IMR-90 (cell line): Measurements from ENCODE around the gene SLC16A1. TPM values are rescaled to one million over a fixed set of nuclear protein-coding genes. Genes with fewer than 3 reads are reported as not detected.

Experiments used
- ATAC-seq: fragments of 200-7000 bp; cut with Tn5 transposase; 2 replicates; pipeline ENCODE4 v1.9.1; 2020; ENCODE audit warnings: low read depth, mild to moderate bottlenecking, moderate library complexity
- BruUV-seq: library from RNA; stranded (reverse); fragments of 400-500 nt; replicated peaks from 2 replicates; lab custom pipeline; 2021; lab: Mats Ljungman, UMichigan
- CTCF ChIA-PET: fragments of 300-600 bp; formaldehyde crosslinking; extraction: SDS; loops from one replicate; lab custom pipeline; 2021; ENCODE audit warnings: antibody characterized with exemption; lab: Yijun Ruan, JAX
- POLR2A ChIA-PET: fragments of 300-600 bp; sonication (Branson Sonifier 250); formaldehyde crosslinking; loops from one replicate; lab custom pipeline; 2022; ENCODE audit warnings: antibody characterized with exemption; ENCODE audit not compliant: unreplicated experiment; lab: Charles Lee
- DNase-seq: peaks from one replicate; pipeline ENCODE4 v3.0.0; 2013
- H2AFZ ChIP-seq: replicated peaks from 2 replicates; pipeline ENCODE3; 2013; ENCODE audit warnings: low read length, mild to moderate bottlenecking; ENCODE audit not compliant: poor library complexity
- H2AK5ac ChIP-seq: 2 replicates; pipeline ENCODE4 v1.6.1; 2013; ENCODE audit warnings: low read depth, low read length, inconsistent platforms
- H2AK9ac ChIP-seq: replicated peaks from 2 replicates; pipeline ENCODE3; 2013; ENCODE audit warnings: mild to moderate bottlenecking, low read depth, low read length, moderate library complexity; ENCODE audit not compliant: poor library complexity
- H2BK120ac ChIP-seq: 2 replicates; pipeline ENCODE4 v1.6.1; 2013; ENCODE audit warnings: low read depth, low read length, inconsistent platforms
- H2BK15ac ChIP-seq: 3 replicates; pipeline ENCODE4 v1.6.1; 2013; ENCODE audit warnings: low read depth, low read length, inconsistent platforms
- H2BK20ac ChIP-seq: 2 replicates; pipeline ENCODE4 v1.6.1; 2013; ENCODE audit warnings: low read depth, mild to moderate bottlenecking, inconsistent platforms, low read length, moderate library complexity
- H2BK5ac ChIP-seq: 2 replicates; pipeline ENCODE4 v1.6.1; 2013; ENCODE audit warnings: mild to moderate bottlenecking, low read depth, low read length, inconsistent platforms; ENCODE audit not compliant: poor library complexity, severe bottlenecking
- H3K14ac ChIP-seq: replicated peaks from 2 replicates; pipeline ENCODE4 v1.6.1; 2013; ENCODE audit warnings: low read depth, low read length, inconsistent platforms
- H3K18ac ChIP-seq: 2 replicates; pipeline ENCODE4 v1.6.1; 2013; ENCODE audit warnings: low read depth, low read length, control low read depth
- H3K23ac ChIP-seq: 2 replicates; pipeline ENCODE4 v1.6.1; 2013; ENCODE audit warnings: low read depth, low read length, inconsistent platforms
- H3K27ac ChIP-seq: 2 replicates; pipeline ENCODE4 v1.5.1; 2013; ENCODE audit warnings: mild to moderate bottlenecking, control low read depth, low read length; ENCODE audit not compliant: insufficient read depth
- H3K27me3 ChIP-seq: 2 replicates; pipeline ENCODE4 v1.6.1; 2013; ENCODE audit warnings: low read length; ENCODE audit not compliant: control insufficient read depth, insufficient read depth
- H3K36me3 ChIP-seq: 2 replicates; pipeline ENCODE4 v1.6.1; 2013; ENCODE audit warnings: low read length, mixed read lengths; ENCODE audit not compliant: control insufficient read depth, insufficient read depth
- H3K4ac ChIP-seq: 2 replicates; pipeline ENCODE4 v1.6.1; 2013; ENCODE audit warnings: low read depth, low read length, inconsistent platforms
- H3K4me1 ChIP-seq: 2 replicates; pipeline ENCODE4 v1.6.1; 2013; ENCODE audit warnings: low read length, mixed read lengths; ENCODE audit not compliant: control insufficient read depth, insufficient read depth
- H3K4me2 ChIP-seq: 2 replicates; pipeline ENCODE4 v1.6.1; 2013; ENCODE audit warnings: low read depth, mild to moderate bottlenecking, control low read depth, low read length, moderate library complexity
- H3K4me3 ChIP-seq: 2 replicates; pipeline ENCODE4 v1.5.1; 2013; ENCODE audit warnings: low read depth, mild to moderate bottlenecking, control low read depth, low read length, moderate library complexity; ENCODE audit not compliant: insufficient read depth
- H3K56ac ChIP-seq: 2 replicates; pipeline ENCODE4 v1.6.1; 2013; ENCODE audit warnings: low read length, inconsistent platforms; ENCODE audit not compliant: insufficient read depth; ENCODE audit errors: extremely low read depth
- H3K79me1 ChIP-seq, 2 experiments: 2 replicates each; pipeline ENCODE4 v1.6.1; 2013; ENCODE audit warnings: low read length in 2 of 2, inconsistent platforms in 1 of 2, low read depth in 1 of 2
- H3K9ac ChIP-seq: 2 replicates; pipeline ENCODE4 v1.6.1; 2013; ENCODE audit warnings: low read depth, low read length, control low read depth
- H3K9me1 ChIP-seq: 2 replicates; pipeline ENCODE4 v1.6.1; 2013; ENCODE audit warnings: low read length, inconsistent platforms; ENCODE audit not compliant: insufficient read depth
- H3K9me3 ChIP-seq: 2 replicates; pipeline ENCODE4 v1.6.1; 2013; ENCODE audit warnings: low read length; ENCODE audit not compliant: control insufficient read depth, insufficient read depth
- H4K20me1 ChIP-seq: 2 replicates; pipeline ENCODE4 v1.6.1; 2013; ENCODE audit warnings: low read length, inconsistent platforms; ENCODE audit not compliant: insufficient read depth
- H4K5ac ChIP-seq: 2 replicates; pipeline ENCODE4 v1.6.1; 2013; ENCODE audit warnings: mild to moderate bottlenecking, low read depth, low read length, control low read depth
- H4K8ac ChIP-seq, 2 experiments: 2 replicates each; pipeline ENCODE4 v1.6.1; 2013; ENCODE audit warnings: low read depth in 2 of 2, low read length in 2 of 2, control low read depth in 1 of 2, inconsistent platforms in 1 of 2
- H4K91ac ChIP-seq: 2 replicates; pipeline ENCODE4 v1.6.1; 2013; ENCODE audit warnings: low read depth, low read length, inconsistent platforms; ENCODE audit not compliant: insufficient read depth
- MXI1 ChIP-seq: IDR thresholded peaks from 2 replicates; pipeline ENCODE4 v1.6.1; 2012; ENCODE audit warnings: low read depth, mild to moderate bottlenecking, low read length, moderate library complexity, borderline replicate concordance
- RFX5 ChIP-seq: IDR thresholded peaks from 2 replicates; pipeline ENCODE4 v1.8.0; 2012; ENCODE audit warnings: low read depth, mild to moderate bottlenecking, low read length, moderate library complexity
- SMC3 ChIP-seq: fragments of 150-350 bp; IDR thresholded peaks from 2 replicates; pipeline ENCODE4 v1.6.1; 2016; ENCODE audit warnings: low read depth, mild to moderate bottlenecking, antibody characterized with exemption, low read length, moderate library complexity
- WGBS, 2 experiments: methylation state at CpG; one replicate each; pipeline versions ENCODE4 v1.1.5 to v1.1.7; 2013; ENCODE audit warnings: missing lambda C conversion rate in 2 of 2; ENCODE audit not compliant: insufficient read length in 1 of 2; ENCODE audit errors: extremely low coverage in 2 of 2; 5-methylcytosine and 5-hydroxymethylcytosine counted together
- dilution Hi-C: fragments of 300-500 bp; cut with HindIII; formaldehyde crosslinking; loops from one replicate; pipeline ENCODE4 v1.14.3; 2018; ENCODE audit warnings: low sequenced_read_pairs; ENCODE audit not compliant: unreplicated experiment
- in situ Hi-C: fragments of 300-500 bp; cut with MboI; formaldehyde crosslinking; loops from 3 replicates; pipeline ENCODE4 v1.14.3; 2019; ENCODE audit warnings: low sequenced_read_pairs, inconsistent platforms, mixed read lengths
- intact Hi-C: fragments of 100-400 bp; cut with micrococcal nuclease; formaldehyde crosslinking; loops from 2 replicates; pipeline ENCODE4 v1.10.0; 2022
- polyA plus RNA-seq, 3 experiments: library from polyadenylated mRNA; depleted of rRNA; stranded (reverse); fragments of >200 nt; gene quantifications; 2 replicates each; pipeline ENCODE4 v1.2.3, GENCODE V29; 2012; ENCODE audit warnings: low replicate concordance in 1 of 3
- total RNA-seq: library from RNA; depleted of rRNA; stranded (reverse); fragments of >200 nt; gene quantifications from 2 replicates; pipeline ENCODE4 v1.2.3, GENCODE V29; 2012

SLC16A1 gene
- total and polyA plus RNA-seq, 2 of the 4 experiments (the other 2 are of a cell fraction): 32.9 to 156 TPM

- Histone ChIP-seq H2BK20ac (no peak overlapping the region), H3K79me1 (peaks cover 0 to 4% of the 10 kb centered on the region in 2 experiments; a peak in 1 of 4 replicates), H3K4ac (no peak overlapping the region), H3K9ac (no peak overlapping the region), H4K5ac (no peak overlapping the region), H2AK9ac (no peak overlapping the region), H3K4me2 (no peak overlapping the region), H3K14ac (no peak overlapping the region), H3K36me3 (peaks cover 1% of the 10 kb centered on the region; the same call in 1 of the 2 replicates), H2BK15ac (no peak overlapping the region), H4K8ac (no peak overlapping the region), H2BK120ac (no peak overlapping the region), H3K56ac (no peak overlapping the region), H2AFZ (no peak overlapping the region), H3K27me3 (no peaks in the 10 kb centered on the region), H3K27ac (no peak overlapping the region), H3K4me1 (no peaks in the 10 kb centered on the region), H4K20me1 (peaks cover 4% of the 10 kb centered on the region; the same call in 1 of the 2 replicates), H4K91ac (no peak overlapping the region), H3K23ac (no peak overlapping the region), H2BK5ac (no peak overlapping the region), H3K4me3 (no peak overlapping the region), H3K9me3 (no peaks in the 10 kb centered on the region), H3K9me1 (peaks cover 5% of the 10 kb centered on the region; the same call in 1 of the 2 replicates), H3K18ac (no peak overlapping the region), H2AK5ac (no peak overlapping the region)
- no TSS peak for BruUV-seq
- no peak for ATAC-seq
- TF ChIP-seq MXI1 (no peak), RFX5 (no peak), SMC3 (no peak)
- DNase-seq: no peak
- WGBS, 2 experiments: 100% methylated on average over 1 of the region's 4 CpGs; no CpG with 5 or more reads in 1 of the 2 experiments
- dilution Hi-C loops: no loop called here
- intact Hi-C loops: no loop called here
- CTCF ChIA-PET: no interaction called here
- in situ Hi-C loops: no loop called here
- POLR2A ChIA-PET: no interaction called here
Observed at GRCh38 chr1:113002297-113002696, 46.3 kb upstream of the SLC16A1 start.
